Skin epidermis (tissue), 12 donors: ENCODE data around the gene GPR157.
"Not testable (repeated sequence)": the region's sequence is repeated elsewhere in the genome, so short reads cannot be mapped to it uniquely, and the experiment has no call there.

Source experiments
- H3K27ac ChIP-seq, 21 experiments: fragments of 200-600 bp; sonication (generic) in 11 of 21; one replicate each; pipeline ENCODE4 v1.5.0; 2020; ENCODE audit warnings: mild to moderate bottlenecking in 3 of 21, inconsistent platforms in 2 of 21, moderate library complexity in 2 of 21
- H3K4me3 ChIP-seq, 7 experiments: fragments of 200-600 bp; sonication (generic) in 2 of 7; one replicate each; pipeline ENCODE4 v1.5.0; 2020; ENCODE audit warnings: inconsistent platforms in 2 of 7, mild to moderate bottlenecking in 2 of 7, moderate library complexity in 1 of 7

GPR157 gene

GRCh38 chr1:9097947-9098705, 30.8 kb downstream of the GPR157 start:
- no peak overlapping the region for H3K4me3 ChIP-seq
- H3K27ac ChIP-seq: no peak overlapping the region

GRCh38 chr1:9095818-9096217, 33.1 kb downstream of the GPR157 start:
- Histone ChIP-seq H3K27ac (no peak overlapping the region), H3K4me3 (no peak overlapping the region)

- H3K27ac ChIP-seq, H3K4me3 ChIP-seq: not testable (repeated sequence)
Observed at GRCh38 chr1:9093996-9094595, 34.8 kb downstream of the GPR157 start.

- Histone ChIP-seq H3K4me3 (no peak overlapping the region), H3K27ac (no peak overlapping the region)
Observed at GRCh38 chr1:9093581-9093980, 35.3 kb downstream of the GPR157 start.

GRCh38 chr1:9093091-9093490, 35.8 kb downstream of the GPR157 start:
- no peak overlapping the region for H3K4me3 ChIP-seq
- no peak overlapping the region for H3K27ac ChIP-seq

- no peak overlapping the region for H3K4me3 ChIP-seq
- no peak overlapping the region for H3K27ac ChIP-seq
Observed at GRCh38 chr1:9088807-9089206, 40.1 kb downstream of the GPR157 start.

GRCh38 chr1:9087411-9088125, 41.3 kb downstream of the GPR157 start:
- H3K27ac ChIP-seq: no peak overlapping the region
- H3K4me3 ChIP-seq: no peak overlapping the region

- H3K27ac ChIP-seq: peak overlapping the region in 2 of 21 experiments; percentile 19 to 52
Observed at GRCh38 chr1:9086796-9087195, 42.1 kb downstream of the GPR157 start.

GRCh38 chr1:9086045-9086444, 42.9 kb downstream of the GPR157 start:
- H3K27ac ChIP-seq: peak overlapping the region in 9 of 21 experiments; percentile 10 to 59 (median 38)

More at GRCh38 chr1:9086796-9087195, 42.1 kb downstream of the GPR157 start:
- H3K4me3 ChIP-seq: no peak overlapping the region

GRCh38 chr1:9085306-9085940, 43.5 kb downstream of the GPR157 start:
- Histone ChIP-seq H3K4me3 (no peak overlapping the region), H3K27ac (peak overlapping the region in 12 of 21 experiments; percentile 19 to 67 (median 43))

More at GRCh38 chr1:9086045-9086444, 42.9 kb downstream of the GPR157 start:
- H3K4me3 ChIP-seq: no peak overlapping the region

- peak overlapping the region in 13 of 21 experiments; percentile 8 to 67 (median 33) for H3K27ac ChIP-seq
- H3K4me3 ChIP-seq: no peak overlapping the region
Observed at GRCh38 chr1:9084906-9085305, 44.0 kb downstream of the GPR157 start.

- Histone ChIP-seq H3K4me3 (no peak overlapping the region), H3K27ac (no peak overlapping the region)
Observed at GRCh38 chr1:9081473-9081872, 47.4 kb downstream of the GPR157 start.

GRCh38 chr1:9080705-9081291, 48.1 kb downstream of the GPR157 start:
- no peak overlapping the region for H3K4me3 ChIP-seq
- no peak overlapping the region for H3K27ac ChIP-seq

- Histone ChIP-seq H3K27ac (no peak overlapping the region), H3K4me3 (no peak overlapping the region)
Observed at GRCh38 chr1:9079988-9080704, 48.8 kb downstream of the GPR157 start.

GRCh38 chr1:9078752-9079500, 50.0 kb downstream of the GPR157 start:
- H3K27ac ChIP-seq: no peak overlapping the region
- H3K4me3 ChIP-seq: no peak overlapping the region

- Histone ChIP-seq H3K27ac (no peak overlapping the region), H3K4me3 (no peak overlapping the region)
Observed at GRCh38 chr1:9078015-9078751, 50.7 kb downstream of the GPR157 start.

GRCh38 chr1:9075022-9075421, 53.9 kb downstream of the GPR157 start:
- Histone ChIP-seq H3K4me3 (no peak overlapping the region), H3K27ac (peak overlapping the region in 1 of 21 experiments; percentile 46)

GRCh38 chr1:9073143-9073542, 55.8 kb downstream of the GPR157 start:
- Histone ChIP-seq H3K4me3 (no peak overlapping the region), H3K27ac (no peak overlapping the region)
